GM18505 (cell line): ENCODE results near the gene TSGA10IP.

Experiments used
- ATAC-seq: cut with Tn5 transposase; IDR thresholded peaks from one replicate; pipeline ENCODE4 v1.9.1; 2021; ENCODE audit not compliant: unreplicated experiment
- POLR2A ChIP-seq: IDR thresholded peaks from 4 replicates; pipeline ENCODE4 v1.6.1; 2011; ENCODE audit warnings: borderline replicate concordance; ENCODE audit not compliant: insufficient read depth, insufficient read length; ENCODE audit errors: extremely low read depth

Gene TSGA10IP

GRCh38 chr11:65921033-65921555 lies 24.2 kb upstream of the TSGA10IP start:
- ATAC-seq: no peak
- no peak for TF ChIP-seq POLR2A

GRCh38 chr11:65921876-65922275 lies 23.4 kb upstream of the TSGA10IP start:
- no peak for ATAC-seq
- no peak for TF ChIP-seq POLR2A

- ATAC-seq: no peak
- no peak for TF ChIP-seq POLR2A
Observed at GRCh38 chr11:65922565-65922964, 22.7 kb upstream of the TSGA10IP start.

- ATAC-seq: no peak
- TF ChIP-seq POLR2A: no peak
Observed at GRCh38 chr11:65925397-65925796, 19.9 kb upstream of the TSGA10IP start.

- peak; percentile 51 for ATAC-seq
Observed at GRCh38 chr11:65927904-65928397, 17.3 kb upstream of the TSGA10IP start.

GRCh38 chr11:65928667-65929066 lies 16.6 kb upstream of the TSGA10IP start:
- ATAC-seq: no peak

More at GRCh38 chr11:65927904-65928397, 17.3 kb upstream of the TSGA10IP start:
- peak; percentile 65 for TF ChIP-seq POLR2A

GRCh38 chr11:65931773-65932557 lies 13.3 kb upstream of the TSGA10IP start:
- TF ChIP-seq POLR2A: no peak
- no peak for ATAC-seq

More at GRCh38 chr11:65928667-65929066, 16.6 kb upstream of the TSGA10IP start:
- no peak for TF ChIP-seq POLR2A

GRCh38 chr11:65932558-65932919 lies 12.7 kb upstream of the TSGA10IP start:
- no peak for ATAC-seq
- TF ChIP-seq POLR2A: no peak

GRCh38 chr11:65934014-65934413 lies 11.3 kb upstream of the TSGA10IP start:
- no peak for ATAC-seq
- TF ChIP-seq POLR2A: no peak

GRCh38 chr11:65937766-65938165 lies 7.5 kb upstream of the TSGA10IP start:
- no peak for TF ChIP-seq POLR2A
- ATAC-seq: no peak

GRCh38 chr11:65941720-65942310 lies 3.5 kb upstream of the TSGA10IP start:
- no peak for TF ChIP-seq POLR2A
- ATAC-seq: no peak

- ATAC-seq: no peak
- TF ChIP-seq POLR2A: no peak
Observed at GRCh38 chr11:65942531-65942930, 2.7 kb upstream of the TSGA10IP start.

- TF ChIP-seq POLR2A: no peak
- no peak for ATAC-seq
Observed at GRCh38 chr11:65944191-65944590, 1.1 kb upstream of the TSGA10IP start.

- ATAC-seq: no peak
- no peak for TF ChIP-seq POLR2A
Observed at GRCh38 chr11:65944767-65945166, 513 bp upstream of the TSGA10IP start.
